ENCODE data around the gene CASP7. TPM values are rescaled to one million over a fixed set of nuclear protein-coding genes. Genes with fewer than 3 reads are reported as not detected.
"Not testable (repeated sequence)": the region's sequence is repeated elsewhere in the genome, so short reads cannot be mapped to it uniquely, and the experiment has no call there.

CASP7 gene
- total RNA-seq, 4 donors from 2014 or later, result 47.9 to 144 (median 103) TPM

DNA sequence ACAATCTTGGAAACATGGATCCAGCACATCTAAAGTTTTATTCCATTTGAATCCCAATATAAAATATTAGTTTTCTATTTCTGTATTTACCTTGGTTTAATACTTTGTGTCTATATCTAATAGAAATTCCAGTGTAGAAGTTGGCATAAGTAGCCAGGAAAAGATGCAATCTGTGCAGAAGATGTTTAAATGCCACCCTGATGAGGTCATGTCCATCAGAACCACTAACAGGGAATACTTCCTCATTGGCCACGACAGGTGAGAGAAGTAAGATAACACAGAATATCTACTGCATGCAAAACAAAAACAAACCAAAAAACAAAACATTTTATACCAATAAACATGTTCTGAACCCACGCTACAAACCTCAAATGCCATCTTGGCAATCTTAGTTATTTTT, 87.5 kb downstream of the CASP7 start:
- Histone ChIP-seq H3K9me3 (no peaks in the 10 kb centered on the region), H3K4me1 (no peaks in the 10 kb centered on the region), H3K27me3 (no peaks in the 10 kb centered on the region), H3K4me3 (no peak overlapping the region), H3K36me3 (peaks cover 0 to 22% (median 0%) of the 10 kb centered on the region in 3 donors), H3K27ac (no peak overlapping the region)
- TF ChIP-seq, protein P1, sequence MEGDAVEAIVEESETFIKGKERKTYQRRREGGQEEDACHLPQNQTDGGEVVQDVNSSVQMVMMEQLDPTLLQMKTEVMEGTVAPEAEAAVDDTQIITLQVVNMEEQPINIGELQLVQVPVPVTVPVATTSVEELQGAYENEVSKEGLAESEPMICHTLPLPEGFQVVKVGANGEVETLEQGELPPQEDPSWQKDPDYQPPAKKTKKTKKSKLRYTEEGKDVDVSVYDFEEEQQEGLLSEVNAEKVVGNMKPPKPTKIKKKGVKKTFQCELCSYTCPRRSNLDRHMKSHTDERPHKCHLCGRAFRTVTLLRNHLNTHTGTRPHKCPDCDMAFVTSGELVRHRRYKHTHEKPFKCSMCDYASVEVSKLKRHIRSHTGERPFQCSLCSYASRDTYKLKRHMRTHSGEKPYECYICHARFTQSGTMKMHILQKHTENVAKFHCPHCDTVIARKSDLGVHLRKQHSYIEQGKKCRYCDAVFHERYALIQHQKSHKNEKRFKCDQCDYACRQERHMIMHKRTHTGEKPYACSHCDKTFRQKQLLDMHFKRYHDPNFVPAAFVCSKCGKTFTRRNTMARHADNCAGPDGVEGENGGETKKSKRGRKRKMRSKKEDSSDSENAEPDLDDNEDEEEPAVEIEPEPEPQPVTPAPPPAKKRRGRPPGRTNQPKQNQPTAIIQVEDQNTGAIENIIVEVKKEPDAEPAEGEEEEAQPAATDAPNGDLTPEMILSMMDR (IDR thresholded peaks at IDR 0.05), result no peak
- no peak for TF ChIP-seq POLR2A (IDR thresholded peaks at IDR 0.05)
- no peak for DNase-seq

DNA sequence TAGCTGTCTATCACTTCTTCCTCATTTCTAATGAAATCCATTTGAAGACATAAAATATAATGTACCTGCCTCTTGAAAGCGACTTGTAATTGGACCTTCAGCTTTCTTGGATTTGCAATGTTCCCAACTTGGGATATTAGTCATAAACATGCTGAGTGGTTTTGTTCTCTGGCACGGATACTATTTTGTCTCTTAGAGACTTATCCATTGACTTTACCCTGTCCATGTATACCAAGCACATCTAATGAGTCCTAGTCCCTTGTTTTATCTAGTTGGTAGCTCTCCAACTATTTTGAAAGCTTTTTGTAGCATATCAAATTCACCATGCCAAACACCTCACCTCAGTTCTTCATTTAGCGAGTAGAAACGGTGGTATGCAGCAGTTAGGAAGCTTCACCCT, 90.6 kb downstream of the CASP7 start:
- no peaks in the 10 kb centered on the region for H3K4me1 ChIP-seq
- no peak overlapping the region for H3K27ac ChIP-seq
- peaks cover 0 to 52% (median 0%) of the 10 kb centered on the region in 3 donors for H3K36me3 ChIP-seq
- TF ChIP-seq, protein P1 (IDR thresholded peaks at IDR 0.05), result no peak
- TF ChIP-seq POLR2A (IDR thresholded peaks at IDR 0.05), result no peak
- H3K4me3 ChIP-seq, result no peak overlapping the region
- DNase-seq, result no peak
- no peaks in the 10 kb centered on the region for H3K27me3 ChIP-seq
- H3K9me3 ChIP-seq, result no peaks in the 10 kb centered on the region

DNA sequence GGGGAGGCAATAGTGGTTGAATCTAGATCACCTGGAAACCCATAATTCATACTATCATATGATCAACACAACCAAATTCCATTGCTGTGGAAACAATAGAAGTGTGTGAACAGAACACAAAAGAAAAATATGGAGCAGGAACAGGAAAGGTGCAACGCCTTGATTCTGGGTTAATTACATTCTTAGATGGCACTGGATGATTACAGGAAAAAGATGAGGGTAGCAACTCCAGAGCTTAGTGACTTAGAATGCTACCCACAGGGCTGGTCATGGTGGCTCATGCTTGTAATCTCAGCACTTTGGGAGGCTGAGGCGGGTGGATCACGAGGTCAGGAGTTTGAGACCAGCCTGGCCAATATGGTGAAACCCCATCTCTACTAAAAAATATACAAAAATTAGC, 91.4 kb downstream of the CASP7 start:
- not testable (repeated sequence) for H3K4me1 ChIP-seq, DNase-seq, H3K9me3 ChIP-seq, H3K27me3 ChIP-seq, H3K27ac ChIP-seq, H3K4me3 ChIP-seq
- H3K36me3 ChIP-seq, result peaks cover 0 to 58% (median 0%) of the 10 kb centered on the region in 3 donors

DNA sequence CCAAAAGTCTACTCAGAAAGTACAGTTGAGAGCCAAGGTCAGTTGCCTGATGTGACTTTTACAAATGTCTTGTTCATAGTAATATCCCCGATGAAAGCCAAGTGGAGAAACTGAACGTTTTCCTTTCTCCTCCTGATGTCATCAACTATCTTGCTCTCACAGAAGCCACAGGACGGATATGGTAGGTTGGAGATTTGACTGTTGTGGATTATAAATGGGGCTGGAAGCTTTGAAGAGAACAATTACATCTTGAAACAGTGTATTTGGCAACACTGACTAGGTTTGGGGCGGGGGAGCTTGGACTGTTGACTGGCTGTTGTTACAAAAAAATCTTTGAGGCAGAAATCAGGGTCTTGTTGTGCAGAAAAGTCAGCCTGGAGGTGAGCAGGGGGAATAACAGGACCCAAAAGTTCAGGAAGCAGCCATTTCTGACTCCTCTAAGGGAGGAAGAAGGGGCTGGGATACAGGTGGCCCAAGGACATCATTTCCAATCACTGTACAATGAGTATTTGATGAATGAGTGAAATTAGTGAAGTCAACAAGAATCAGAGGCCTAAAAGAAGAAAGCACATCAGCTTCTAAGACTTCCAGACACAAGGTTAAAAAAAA, 96.1 kb downstream of the CASP7 start:
- Histone ChIP-seq H3K36me3 (peaks cover 0 to 59% (median 0%) of the 10 kb centered on the region in 3 donors), H3K4me1 (no peaks in the 10 kb centered on the region), H3K27me3 (no peaks in the 10 kb centered on the region), H3K4me3 (no peak overlapping the region), H3K27ac (no peak overlapping the region), H3K9me3 (no peaks in the 10 kb centered on the region)
- TF ChIP-seq, protein P1 (IDR thresholded peaks at IDR 0.05), result no peak
- TF ChIP-seq POLR2A (IDR thresholded peaks at IDR 0.05), result no peak
- no peak for DNase-seq

DNA sequence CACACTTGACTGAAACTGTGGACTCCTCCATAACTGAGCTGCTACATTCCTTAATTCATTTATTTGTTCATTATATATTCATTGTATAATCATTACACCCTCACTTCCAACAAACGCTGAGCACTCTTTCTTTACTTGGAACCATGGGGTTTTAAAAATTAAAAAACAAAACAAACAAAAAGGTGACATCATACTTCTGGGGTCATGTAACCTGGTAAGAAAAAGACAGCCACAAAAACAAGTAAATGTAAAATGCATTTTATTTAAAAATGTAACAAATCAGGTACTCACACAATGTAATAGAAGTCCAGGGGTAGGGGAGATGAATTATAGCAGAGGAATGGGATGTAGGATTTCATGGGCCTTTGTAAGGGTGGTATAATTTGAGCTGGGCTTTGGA, 96.8 kb downstream of the CASP7 start:
- Histone ChIP-seq H3K27me3 (no peaks in the 10 kb centered on the region), H3K4me3 (no peak overlapping the region), H3K9me3 (no peaks in the 10 kb centered on the region), H3K27ac (no peak overlapping the region), H3K4me1 (no peaks in the 10 kb centered on the region), H3K36me3 (peaks cover 0 to 54% (median 0%) of the 10 kb centered on the region in 3 donors)
- no peak for TF ChIP-seq POLR2A (IDR thresholded peaks at IDR 0.05)
- TF ChIP-seq, protein P1 (IDR thresholded peaks at IDR 0.05), result no peak
- DNase-seq, result no peak

Other genes starting within 250 kb of the CASP7 start
- gene HABP2, start 126.9 kb upstream of the CASP7 start, total RNA-seq, result under 1 TPM in 2 of 4 donors, not detected in 2; 0.27 to 0.88 TPM
- gene NRAP, start 15.9 kb upstream of the CASP7 start, total RNA-seq, result not detected
- gene PLEKHS1, start 71.8 kb downstream of the CASP7 start, total RNA-seq, result 100 to 1,000 TPM in 1 of 4 donors, 10 to 100 TPM in 3; 20.6 to 129 (median 50.4) TPM
- gene DCLRE1A, start 174.2 kb downstream of the CASP7 start, total RNA-seq, result 1 to 10 TPM; 4.0 to 7.7 (median 6.0) TPM
- 100 to 1,000 TPM in 1 of 4 donors, 10 to 100 TPM in 3; 53.8 to 185 (median 70.1) TPM for gene NHLRC2, start 174.7 kb downstream of the CASP7 start, total RNA-seq

Measured in Peyer's patch (tissue), 4 donors.